HG03280 (cell line): ENCODE results near the gene IWS1.
"Not testable (repeated sequence)": the region's sequence is repeated elsewhere in the genome, so short reads cannot be mapped to it uniquely, and the experiment has no call there.

Source experiments
- ATAC-seq: cut with Tn5 transposase; IDR thresholded peaks from one replicate; pipeline ENCODE4 v1.9.1; 2021; ENCODE audit warnings: mild to moderate bottlenecking, moderate library complexity; ENCODE audit not compliant: unreplicated experiment

Gene IWS1

DNA sequence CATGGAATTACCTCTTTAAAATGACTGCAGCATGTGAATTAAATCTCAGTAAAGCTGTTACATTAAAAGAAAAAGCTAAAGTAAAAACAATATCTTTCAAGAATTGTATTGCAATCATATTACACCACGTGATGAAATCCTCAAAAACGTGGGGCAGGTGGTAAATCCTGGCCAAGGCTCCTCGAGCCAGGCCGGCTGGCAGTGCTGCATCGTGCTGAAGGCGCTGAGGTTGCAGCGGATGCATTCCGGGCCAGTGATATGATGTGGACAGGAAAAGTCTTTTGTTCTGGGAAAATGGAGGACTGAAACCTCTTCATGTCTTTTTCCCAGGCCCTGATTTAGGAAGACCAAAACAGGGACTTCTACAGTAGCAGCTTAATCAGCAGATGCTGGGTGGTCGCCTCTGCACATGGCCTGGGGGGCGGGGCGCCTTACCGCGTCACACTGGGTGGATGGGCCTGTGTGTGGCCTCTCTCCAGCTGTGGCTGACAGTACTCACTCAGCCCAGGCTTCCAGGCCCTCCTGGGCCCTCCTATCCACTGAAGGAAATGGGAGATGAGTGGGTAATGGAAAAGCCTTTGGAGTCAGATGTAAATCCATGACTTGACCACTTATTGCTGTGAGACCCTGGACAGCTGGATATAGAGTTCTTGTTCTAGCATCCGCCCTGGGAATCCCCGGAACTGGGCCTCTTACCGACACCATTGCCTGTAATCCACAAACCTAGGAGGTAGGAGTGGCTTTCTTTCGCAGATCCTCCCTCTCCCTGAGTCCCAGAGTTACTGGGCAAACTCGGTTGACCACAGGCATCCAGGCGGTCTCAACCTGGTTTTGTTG lies 62.9 kb downstream of the IWS1 start:
- ATAC-seq, result no peak

- ATAC-seq, result no peak
These were observed 63.8 kb downstream of the IWS1 start for GRCh38 chr2:127462461-127462860.

- no peak for ATAC-seq
These were observed 69.3 kb downstream of the IWS1 start for GRCh38 chr2:127456960-127457359.

GRCh38 chr2:127455566-127456493 lies 70.5 kb downstream of the IWS1 start:
- ATAC-seq, result no peak

- no peak for ATAC-seq
These were observed 71.4 kb downstream of the IWS1 start for GRCh38 chr2:127454595-127455565.

- ATAC-seq, result no peak
These were observed 72.7 kb downstream of the IWS1 start for GRCh38 chr2:127453392-127454171.

DNA sequence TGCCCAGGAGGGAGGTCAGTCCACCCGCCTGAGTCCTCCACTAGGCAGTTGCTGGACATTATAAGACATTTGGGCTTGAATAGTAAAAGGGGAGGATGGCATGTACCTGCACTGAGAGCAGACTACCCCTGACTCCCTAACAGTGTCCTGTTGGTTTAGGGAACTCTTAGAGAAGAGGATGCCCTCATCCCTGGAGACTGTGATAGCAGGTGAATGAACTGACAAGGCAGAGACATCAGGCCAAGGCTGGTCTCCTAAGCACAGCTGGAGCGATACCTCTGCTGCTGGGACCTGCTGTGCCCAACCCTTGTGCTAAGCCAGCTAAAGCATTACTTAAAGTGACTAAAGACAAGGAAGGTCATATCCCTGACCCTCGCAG lies 73.3 kb downstream of the IWS1 start:
- ATAC-seq, result no peak

- not testable (repeated sequence) for ATAC-seq
These were observed 73.9 kb downstream of the IWS1 start for GRCh38 chr2:127452423-127452822.

DNA sequence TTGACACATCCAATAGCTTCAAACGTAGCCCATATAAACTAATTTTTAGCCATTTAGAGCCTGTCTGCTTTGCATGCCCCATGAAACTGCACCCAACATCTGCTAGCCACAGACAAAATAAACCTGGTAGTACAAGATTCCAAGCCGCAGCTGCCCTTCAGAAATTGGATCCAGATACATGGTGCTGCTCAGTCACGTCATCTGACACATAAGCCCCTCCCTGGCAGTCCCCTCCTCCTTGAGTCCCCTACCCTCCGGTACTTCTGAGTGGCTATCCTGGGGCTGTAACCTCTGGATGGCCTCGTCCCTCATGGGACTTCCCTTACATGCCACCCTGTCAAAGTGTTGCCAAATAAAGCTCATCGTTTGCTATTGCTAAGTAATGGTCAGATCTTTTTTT lies 74.3 kb downstream of the IWS1 start:
- no peak for ATAC-seq

- no peak for ATAC-seq
These were observed 76.4 kb downstream of the IWS1 start for GRCh38 chr2:127449898-127450297.

GRCh38 chr2:127449414-127449813 lies 76.9 kb downstream of the IWS1 start:
- no peak for ATAC-seq

GRCh38 chr2:127448526-127448925 lies 77.8 kb downstream of the IWS1 start:
- no peak for ATAC-seq

DNA sequence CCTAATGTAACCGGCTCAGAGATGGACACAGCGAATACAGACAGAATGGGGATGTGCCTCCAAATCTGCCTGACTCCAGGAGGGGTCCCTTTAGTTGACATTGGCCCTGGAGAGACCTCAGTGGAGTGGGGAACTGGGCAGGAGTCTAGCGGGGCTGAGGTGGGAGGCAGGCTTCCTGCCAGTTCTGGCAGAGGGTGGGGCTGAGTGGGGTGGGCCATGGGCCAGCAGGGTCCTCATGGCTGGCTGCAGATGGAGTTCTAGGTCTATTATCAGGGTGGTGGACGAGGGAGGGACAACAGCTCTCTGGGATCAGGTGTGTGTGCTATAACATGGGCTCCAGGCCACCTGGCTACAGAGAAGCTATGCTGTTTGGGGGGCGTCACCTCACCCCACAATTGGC lies 86.9 kb downstream of the IWS1 start:
- ATAC-seq, result no peak

GRCh38 chr2:127437781-127438726 lies 88.2 kb downstream of the IWS1 start:
- ATAC-seq, result no peak

DNA sequence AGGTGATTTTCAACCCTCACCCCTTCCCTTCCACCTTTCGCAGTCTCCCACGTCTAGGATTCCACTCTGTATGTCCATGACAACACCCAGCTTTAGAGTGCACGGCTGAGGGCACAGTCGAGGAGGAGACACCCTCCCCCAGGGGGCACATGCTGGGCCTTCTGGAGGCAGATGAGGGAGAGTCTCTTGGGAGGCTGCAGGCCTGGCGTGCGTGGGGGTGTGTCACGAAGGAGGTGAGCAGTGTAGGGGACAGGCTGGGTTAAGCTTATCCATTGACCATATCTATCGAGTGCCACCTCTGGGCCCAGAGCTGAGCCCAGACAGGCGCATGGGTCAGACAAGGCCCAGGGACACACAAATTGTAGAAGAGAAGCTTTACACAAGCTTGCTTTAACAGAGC lies 89.2 kb downstream of the IWS1 start:
- ATAC-seq, result no peak

DNA sequence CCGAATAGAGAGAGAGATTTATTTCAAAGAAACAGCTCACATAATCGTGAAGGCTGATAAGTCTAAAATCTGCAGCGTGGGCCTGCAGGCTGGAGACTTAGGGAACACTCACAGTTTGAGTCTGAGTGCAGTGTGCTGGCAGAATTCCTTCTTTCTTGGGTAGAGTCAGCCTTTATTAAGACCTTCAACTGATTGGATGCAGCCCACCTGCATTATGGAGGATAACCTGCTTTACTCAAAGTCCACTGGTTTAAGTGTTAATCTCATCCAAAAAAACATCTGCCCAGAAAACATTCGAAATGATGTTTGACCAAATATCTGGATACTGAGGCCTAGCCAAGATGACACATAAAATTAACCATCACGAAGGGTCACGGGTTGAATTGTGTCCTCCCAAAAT lies 91.8 kb downstream of the IWS1 start:
- no peak for ATAC-seq

GRCh38 chr2:127431408-127432023 lies 94.8 kb downstream of the IWS1 start:
- no peak for ATAC-seq
